CD4-positive, alpha-beta T cell treated with Interleukin-4 for 1 hour (primary cell): ENCODE results near the gene CDK8.

Source experiments
- DNase-seq, 2 donors: peaks; one replicate each; pipeline ENCODE4 v3.0.0-alpha.2; 2020 to 2022

CDK8 gene

GRCh38 chr13:26323127-26323526 lies 69.2 kb downstream of the CDK8 start:
- no peak for DNase-seq

- DNase-seq = no peak
Measured at GRCh38 chr13:26323764-26324163, 69.8 kb downstream of the CDK8 start.

- no peak for DNase-seq
Measured at GRCh38 chr13:26324294-26324693, 70.4 kb downstream of the CDK8 start.

- DNase-seq = no peak
Measured at GRCh38 chr13:26324867-26325266, 70.9 kb downstream of the CDK8 start.

- DNase-seq = no peak
Measured at GRCh38 chr13:26325876-26326275, 71.9 kb downstream of the CDK8 start.

- DNase-seq = no peak
Measured at GRCh38 chr13:26326562-26326961, 72.6 kb downstream of the CDK8 start.

- DNase-seq = no peak
Measured at GRCh38 chr13:26327940-26328725, 74.2 kb downstream of the CDK8 start.

GRCh38 chr13:26335158-26335557 lies 81.2 kb downstream of the CDK8 start:
- DNase-seq = no peak

GRCh38 chr13:26340807-26341206 lies 86.9 kb downstream of the CDK8 start:
- DNase-seq = no peak

GRCh38 chr13:26342898-26343297 lies 89.0 kb downstream of the CDK8 start:
- no peak for DNase-seq

- DNase-seq = no peak
Measured at GRCh38 chr13:26343816-26344215, 89.9 kb downstream of the CDK8 start.

GRCh38 chr13:26344980-26345379 lies 91.1 kb downstream of the CDK8 start:
- DNase-seq = no peak

- DNase-seq = no peak
Measured at GRCh38 chr13:26348966-26349365, 95.0 kb downstream of the CDK8 start.

GRCh38 chr13:26362261-26362660 lies 108.3 kb downstream of the CDK8 start:
- no peak for DNase-seq

GRCh38 chr13:26370553-26370952 lies 116.6 kb downstream of the CDK8 start:
- DNase-seq = no peak

- DNase-seq = no peak
Measured at GRCh38 chr13:26372747-26373146, 118.8 kb downstream of the CDK8 start.

- DNase-seq = no peak
Measured at GRCh38 chr13:26376430-26376829, 122.5 kb downstream of the CDK8 start.

- no peak for DNase-seq
Measured at GRCh38 chr13:26377038-26377437, 123.1 kb downstream of the CDK8 start.

GRCh38 chr13:26378116-26378515 lies 124.2 kb downstream of the CDK8 start:
- DNase-seq = no peak

- DNase-seq = no peak
Measured at GRCh38 chr13:26379831-26380230, 125.9 kb downstream of the CDK8 start.

GRCh38 chr13:26380930-26381329 lies 127.0 kb downstream of the CDK8 start:
- DNase-seq = no peak

- DNase-seq = no peak
Measured at GRCh38 chr13:26382366-26382765, 128.4 kb downstream of the CDK8 start.

GRCh38 chr13:26382835-26383234 lies 128.9 kb downstream of the CDK8 start:
- DNase-seq = no peak

- DNase-seq = no peak
Measured at GRCh38 chr13:26384587-26384986, 130.7 kb downstream of the CDK8 start.

GRCh38 chr13:26386026-26386425 lies 132.1 kb downstream of the CDK8 start:
- no peak for DNase-seq
